ENCODE data around the gene ABCB10. TPM values are rescaled to one million over a fixed set of nuclear protein-coding genes. Genes with fewer than 3 reads are reported as not detected.

ABCB10 gene
- total and polyA plus RNA-seq, 9 donors, result 5.6 to 15.4 (median 10.1) TPM

DNA sequence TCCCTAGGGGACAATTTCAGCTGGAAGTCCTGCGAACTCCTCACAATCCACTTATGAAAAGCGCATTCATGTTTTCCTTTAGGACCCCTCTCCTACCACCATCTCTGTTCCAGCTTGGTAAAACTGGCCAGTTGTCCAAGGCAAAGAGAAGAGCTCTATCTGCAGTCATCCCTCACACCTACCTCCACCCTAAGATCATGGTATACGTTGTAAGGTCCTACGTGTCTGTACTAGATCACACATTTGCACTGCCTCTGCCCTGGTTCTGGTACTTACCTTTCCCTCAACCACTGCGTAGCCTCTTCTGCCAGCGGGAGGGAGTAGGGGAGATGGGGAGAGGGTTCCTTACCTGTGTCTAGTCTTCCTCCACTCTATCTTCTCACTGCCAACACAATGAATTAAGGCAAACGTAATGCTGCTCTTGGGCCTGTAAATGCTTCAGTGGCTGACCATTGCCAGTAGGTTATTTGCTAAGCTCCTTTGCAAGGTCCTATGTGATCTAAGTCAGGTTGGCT lies 49.6 kb downstream of the ABCB10 start:
- Histone ChIP-seq H3K36me3 (no peaks in the 10 kb centered on the region), H3K27ac (peak overlapping the region; percentile 84 to 90), H3K4me3 (peak overlapping the region; percentile 97), H3K4me1 (ENCODE audit: insufficient read depth) (no peaks in the 10 kb centered on the region), H3K27me3 (no peaks in the 10 kb centered on the region), H3K9me3 (no peaks in the 10 kb centered on the region)
- WGBS, 3 donors, result 73 to 81% (median 74%) methylated on average over 7 of the region's 7 CpGs
- TF ChIP-seq, protein P1, sequence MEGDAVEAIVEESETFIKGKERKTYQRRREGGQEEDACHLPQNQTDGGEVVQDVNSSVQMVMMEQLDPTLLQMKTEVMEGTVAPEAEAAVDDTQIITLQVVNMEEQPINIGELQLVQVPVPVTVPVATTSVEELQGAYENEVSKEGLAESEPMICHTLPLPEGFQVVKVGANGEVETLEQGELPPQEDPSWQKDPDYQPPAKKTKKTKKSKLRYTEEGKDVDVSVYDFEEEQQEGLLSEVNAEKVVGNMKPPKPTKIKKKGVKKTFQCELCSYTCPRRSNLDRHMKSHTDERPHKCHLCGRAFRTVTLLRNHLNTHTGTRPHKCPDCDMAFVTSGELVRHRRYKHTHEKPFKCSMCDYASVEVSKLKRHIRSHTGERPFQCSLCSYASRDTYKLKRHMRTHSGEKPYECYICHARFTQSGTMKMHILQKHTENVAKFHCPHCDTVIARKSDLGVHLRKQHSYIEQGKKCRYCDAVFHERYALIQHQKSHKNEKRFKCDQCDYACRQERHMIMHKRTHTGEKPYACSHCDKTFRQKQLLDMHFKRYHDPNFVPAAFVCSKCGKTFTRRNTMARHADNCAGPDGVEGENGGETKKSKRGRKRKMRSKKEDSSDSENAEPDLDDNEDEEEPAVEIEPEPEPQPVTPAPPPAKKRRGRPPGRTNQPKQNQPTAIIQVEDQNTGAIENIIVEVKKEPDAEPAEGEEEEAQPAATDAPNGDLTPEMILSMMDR (IDR thresholded peaks at IDR 0.05), result no peak
- TF ChIP-seq EP300 (IDR thresholded peaks at IDR 0.05), result no peak
- TF ChIP-seq POLR2A (IDR thresholded peaks at IDR 0.05), result no peak
- DNase-seq, result no peak
- intact Hi-C loops (cut with DNase I), result no loop called here

DNA sequence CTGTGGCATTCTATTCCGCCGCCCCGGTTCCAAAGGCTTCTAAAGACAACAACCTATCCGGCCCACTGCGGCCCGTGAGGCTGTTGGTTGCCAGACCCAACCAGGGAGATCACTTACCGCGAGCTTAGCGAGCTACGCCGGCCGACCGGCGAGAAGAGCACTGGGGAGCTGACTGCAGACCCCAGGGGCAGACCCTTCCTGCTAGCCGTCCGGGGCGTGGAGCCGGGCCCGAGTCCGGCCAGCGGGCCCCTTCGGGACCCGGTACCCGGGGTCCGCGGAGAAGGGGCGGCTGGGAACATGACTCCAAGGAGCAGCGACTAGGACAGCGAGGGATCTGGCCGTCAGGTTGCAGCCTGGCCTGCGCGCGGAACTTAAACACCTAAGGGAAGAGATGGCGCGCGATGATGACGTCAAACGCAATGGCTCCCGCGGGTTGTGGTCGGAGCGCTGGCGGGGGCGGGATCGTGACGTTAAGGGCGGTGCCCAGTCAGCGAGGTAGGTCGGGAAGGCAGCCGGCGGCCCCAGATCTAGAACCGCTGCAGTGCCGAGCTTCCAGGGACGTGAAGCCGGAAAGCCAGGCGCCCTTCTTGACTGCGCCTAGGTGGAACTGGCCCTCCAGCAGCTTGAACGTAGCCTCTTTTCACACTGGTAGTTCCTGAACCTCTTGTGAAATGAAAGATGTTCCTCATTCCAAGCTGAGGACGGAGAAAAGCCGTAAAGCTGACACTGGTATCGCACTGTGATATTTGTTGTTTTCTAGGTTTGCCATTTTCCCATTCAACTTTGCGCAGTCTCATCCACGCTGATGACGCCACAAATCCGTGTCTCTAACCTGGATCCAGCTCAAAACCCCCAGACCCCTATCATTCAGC lies 50.3 kb downstream of the ABCB10 start, which contains the start of gene NUP133:
Gene NUP133, minus strand, starts transcription at position 391 of the 872 bp plus-strand sequence. Its CDS starts 92 bp downstream, at position 299.
- intact Hi-C loops (cut with DNase I), result no loop called here
- no peaks in the 10 kb centered on the region for H3K27me3 ChIP-seq
- H3K4me1 ChIP-seq (ENCODE audit: insufficient read depth), result no peaks in the 10 kb centered on the region
- H3K36me3 ChIP-seq, result no peaks in the 10 kb centered on the region
- peak within 1 kb of the TSS; percentile 97 for H3K4me3 ChIP-seq
- peak; percentile 99 to 100 (median 99) for DNase-seq
- peak within 1 kb of the TSS; percentile 84 to 90 for H3K27ac ChIP-seq
- TF ChIP-seq, protein P1 (IDR thresholded peaks at IDR 0.05), result no peak
- TF ChIP-seq POLR2A (IDR thresholded peaks at IDR 0.05) (peak; percentile 94), EP300 (IDR thresholded peaks at IDR 0.05) (no peak)
- no peaks in the 10 kb centered on the region for H3K9me3 ChIP-seq
- WGBS, 3 donors, result 0% methylated on average over 58 to 65 of the region's 65 CpGs

DNA sequence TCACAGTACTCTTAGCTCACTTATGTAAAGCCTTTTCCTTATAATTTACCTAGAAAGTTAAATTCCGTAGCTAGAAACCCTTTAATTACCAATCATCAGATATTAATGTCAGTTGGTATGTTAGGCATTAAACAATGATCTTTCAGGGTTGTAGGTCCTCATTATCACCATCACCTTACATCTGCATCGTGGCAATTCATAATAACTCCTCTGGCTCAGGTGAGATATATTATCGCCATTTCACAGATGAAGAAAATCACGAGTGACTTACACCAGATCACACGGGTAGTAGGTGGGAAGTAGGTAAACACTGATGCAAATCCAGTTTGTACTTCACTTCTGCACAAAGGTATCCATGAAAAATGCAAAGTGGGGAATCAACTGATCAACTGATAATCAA lies 51.0 kb downstream of the ABCB10 start:
- Histone ChIP-seq H3K4me3 (peak overlapping the region; percentile 97), H3K9me3 (no peaks in the 10 kb centered on the region), H3K4me1 (ENCODE audit: insufficient read depth) (no peaks in the 10 kb centered on the region), H3K36me3 (no peaks in the 10 kb centered on the region), H3K27me3 (no peaks in the 10 kb centered on the region), H3K27ac (peak overlapping the region; percentile 84 to 90)
- TF ChIP-seq POLR2A (IDR thresholded peaks at IDR 0.05), result no peak
- TF ChIP-seq, protein P1 (IDR thresholded peaks at IDR 0.05), result no peak
- no peak for TF ChIP-seq EP300 (IDR thresholded peaks at IDR 0.05)
- intact Hi-C loops (cut with DNase I), result no loop called here
- DNase-seq, result no peak
- 1 to 3% (median 2%) methylated on average over 5 of the region's 5 CpGs for WGBS, 3 donors

DNA sequence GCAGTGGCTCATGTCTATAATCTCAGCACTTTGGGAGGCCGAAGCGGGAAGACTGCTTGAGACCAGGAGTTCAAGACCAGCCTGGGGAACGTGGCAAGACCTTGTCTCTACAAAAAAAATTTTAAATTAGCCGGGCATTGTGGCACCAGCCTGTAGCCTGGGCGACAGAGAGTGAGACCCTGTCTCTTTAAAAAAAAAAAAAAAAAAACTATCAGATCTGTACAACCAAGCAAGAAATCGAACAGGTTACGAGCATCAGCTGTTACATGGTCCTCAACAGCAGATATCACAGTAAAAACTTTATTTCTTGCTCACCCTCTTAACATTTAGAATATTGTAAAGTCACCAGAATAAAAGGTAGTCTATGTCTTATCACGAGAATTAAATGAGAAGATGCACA lies 51.9 kb downstream of the ABCB10 start:
- Histone ChIP-seq H3K27me3 (no peaks in the 10 kb centered on the region), H3K4me1 (ENCODE audit: insufficient read depth) (no peaks in the 10 kb centered on the region), H3K36me3 (no peaks in the 10 kb centered on the region), H3K4me3 (no peak overlapping the region), H3K9me3 (no peaks in the 10 kb centered on the region), H3K27ac (no peak overlapping the region)
- TF ChIP-seq POLR2A (IDR thresholded peaks at IDR 0.05) (no peak), EP300 (IDR thresholded peaks at IDR 0.05) (no peak)
- TF ChIP-seq, protein P1 (IDR thresholded peaks at IDR 0.05), result no peak
- 73 to 78% (median 76%) methylated on average over 8 of the region's 8 CpGs for WGBS, 3 donors
- DNase-seq, result no peak
- intact Hi-C loops (cut with DNase I), result no loop called here

Data from ovary (tissue), 9 donors.